Measurements from ENCODE around the gene UROS. TPM values are rescaled to one million over a fixed set of nuclear protein-coding genes. Genes with fewer than 3 reads are reported as not detected.

UROS gene
- polyA plus RNA-seq, 1 of the 3 experiments (the other 2 are of a cell fraction): 49.2 TPM

GRCh38 chr10:125859128-125859817, 36.2 kb upstream of the UROS start:
- Histone ChIP-seq H3K27ac (ENCODE audit: low read depth in 2 of 2, low read length in 1 of 2) (no peak overlapping the region), H3K79me2 (ENCODE audit: insufficient read depth) (no peaks in the 10 kb centered on the region), H3K9me3 (no peaks in the 10 kb centered on the region), H3K9me2 (no peaks in the 10 kb centered on the region), H2AFZ (ENCODE audit: low read depth) (no peak overlapping the region), H3K4me3 (ENCODE audit: low read depth in 2 of 2, low read length in 1 of 2) (no peak overlapping the region), H4K20me1 (ENCODE audit: insufficient read depth) (no peaks in the 10 kb centered on the region), H3K27me3 (ENCODE audit: insufficient read depth) (no peaks in the 10 kb centered on the region), H3K9ac (no peak overlapping the region), H3K36me3 (replicated peaks in 1 of 2; ENCODE audit: control insufficient read depth in 1 of 2, insufficient read depth in 2 of 2, low read length in 1 of 2) (peaks cover 12 to 36% of the 10 kb centered on the region in 2 experiments), H3K4me1 (ENCODE audit: control insufficient read depth in 1 of 2, insufficient read depth in 2 of 2, low read depth in 1 of 2, low read length in 1 of 2) (no peaks in the 10 kb centered on the region), H3K4me2 (no peak overlapping the region), H3F3A (replicated peaks; ENCODE audit: insufficient read depth) (no peaks in the 10 kb centered on the region)
- ChIA-PET CTCF (interaction anchor here (1.4 kb wide), 1 partner anchor 9 kb away, joined by 5 read pairs; no protein-coding TSS in a partner anchor), POLR2A (no interaction called here)
- WGBS (ENCODE audit: low lambda C conversion rate): 91% methylated on average over 4 of the region's 4 CpGs
- TF ChIP-seq CTCF (IDR thresholded peaks at IDR 0.05) (no peak), GABPA (IDR thresholded peaks at IDR 0.05; ENCODE audit: low read depth) (no peak), RFX5 (IDR thresholded peaks at IDR 0.05; ENCODE audit: low read length) (no peak), NFIC (IDR thresholded peaks at IDR 0.05; ENCODE audit: borderline replicate concordance) (no peak), RAD21 (IDR thresholded peaks at IDR 0.05; ENCODE audit: low read length) (no peak), TCF12 (IDR thresholded peaks at IDR 0.05) (no peak), IRF3 (IDR thresholded peaks at IDR 0.05; ENCODE audit: low read depth, low read length) (no peak), REST (IDR thresholded peaks at IDR 0.05; ENCODE audit: low read depth, low read length) (no peak), NRF1 (IDR thresholded peaks at IDR 0.05; ENCODE audit: low read depth, low read length) (no peak), RCOR1 (IDR thresholded peaks at IDR 0.05; ENCODE audit: low read length) (no peak), MEF2A (IDR thresholded peaks at IDR 0.05; ENCODE audit: borderline replicate concordance, low read depth) (no peak), USF1 (IDR thresholded peaks at IDR 0.05; ENCODE audit: borderline replicate concordance, low read depth) (no peak), TAF1 (IDR thresholded peaks at IDR 0.05; ENCODE audit: borderline replicate concordance, low read depth, low read length) (no peak), FOXM1 (IDR thresholded peaks at IDR 0.05; ENCODE audit: low read depth) (no peak), TEAD4 (IDR thresholded peaks at IDR 0.05; ENCODE audit: borderline replicate concordance, insufficient read depth) (no peak), CHD2 (IDR thresholded peaks at IDR 0.05; ENCODE audit: low read length, partially characterized antibody) (no peak), SIN3A (IDR thresholded peaks at IDR 0.05; ENCODE audit: borderline replicate concordance, low read depth, low read length) (no peak), ZBTB33 (IDR thresholded peaks at IDR 0.05; ENCODE audit: borderline replicate concordance, low read depth) (no peak), FOXJ3 (CRISPR knock-in tag; IDR thresholded peaks at IDR 0.05) (no peak), MXI1 (IDR thresholded peaks at IDR 0.05; ENCODE audit: low read depth, low read length) (no peak)
- DNase-seq: no peak
